GM12872 (cell line): Measurements from ENCODE around the gene CLSTN1.

Experiments
- TF ChIP-seq, protein P1 (sequence below): IDR thresholded peaks from 3 replicates; pipeline ENCODE4 v1.5.1; 2011; ENCODE audit warnings: low read depth, mild to moderate bottlenecking, low read length, moderate library complexity; ENCODE audit not compliant: insufficient read depth

The CLSTN1 gene

DNA sequence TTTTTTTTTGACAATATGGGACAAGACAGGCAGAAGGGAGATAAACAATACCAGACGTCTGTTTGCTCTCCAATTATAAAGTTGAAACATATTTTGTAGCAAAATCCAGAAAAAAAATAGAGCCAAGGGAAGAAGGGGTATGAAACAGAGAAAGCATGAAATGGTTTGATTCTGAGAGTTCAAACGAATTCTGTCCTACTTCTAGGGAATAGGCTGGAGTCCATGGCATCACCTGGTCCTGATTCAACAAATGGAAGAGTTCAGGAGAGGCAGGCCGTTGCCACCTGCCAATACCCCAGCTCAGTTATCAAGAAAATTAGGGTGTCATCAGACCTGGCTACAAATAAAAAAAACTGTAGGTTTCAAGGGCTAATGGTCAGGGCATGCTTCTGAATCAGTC is 71.8 kb downstream of the CLSTN1 start:
- TF ChIP-seq, protein P1, sequence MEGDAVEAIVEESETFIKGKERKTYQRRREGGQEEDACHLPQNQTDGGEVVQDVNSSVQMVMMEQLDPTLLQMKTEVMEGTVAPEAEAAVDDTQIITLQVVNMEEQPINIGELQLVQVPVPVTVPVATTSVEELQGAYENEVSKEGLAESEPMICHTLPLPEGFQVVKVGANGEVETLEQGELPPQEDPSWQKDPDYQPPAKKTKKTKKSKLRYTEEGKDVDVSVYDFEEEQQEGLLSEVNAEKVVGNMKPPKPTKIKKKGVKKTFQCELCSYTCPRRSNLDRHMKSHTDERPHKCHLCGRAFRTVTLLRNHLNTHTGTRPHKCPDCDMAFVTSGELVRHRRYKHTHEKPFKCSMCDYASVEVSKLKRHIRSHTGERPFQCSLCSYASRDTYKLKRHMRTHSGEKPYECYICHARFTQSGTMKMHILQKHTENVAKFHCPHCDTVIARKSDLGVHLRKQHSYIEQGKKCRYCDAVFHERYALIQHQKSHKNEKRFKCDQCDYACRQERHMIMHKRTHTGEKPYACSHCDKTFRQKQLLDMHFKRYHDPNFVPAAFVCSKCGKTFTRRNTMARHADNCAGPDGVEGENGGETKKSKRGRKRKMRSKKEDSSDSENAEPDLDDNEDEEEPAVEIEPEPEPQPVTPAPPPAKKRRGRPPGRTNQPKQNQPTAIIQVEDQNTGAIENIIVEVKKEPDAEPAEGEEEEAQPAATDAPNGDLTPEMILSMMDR, result no peak

GRCh38 chr1:9749361-9749760 is 74.4 kb downstream of the CLSTN1 start:
- TF ChIP-seq, protein P1, result no peak

DNA sequence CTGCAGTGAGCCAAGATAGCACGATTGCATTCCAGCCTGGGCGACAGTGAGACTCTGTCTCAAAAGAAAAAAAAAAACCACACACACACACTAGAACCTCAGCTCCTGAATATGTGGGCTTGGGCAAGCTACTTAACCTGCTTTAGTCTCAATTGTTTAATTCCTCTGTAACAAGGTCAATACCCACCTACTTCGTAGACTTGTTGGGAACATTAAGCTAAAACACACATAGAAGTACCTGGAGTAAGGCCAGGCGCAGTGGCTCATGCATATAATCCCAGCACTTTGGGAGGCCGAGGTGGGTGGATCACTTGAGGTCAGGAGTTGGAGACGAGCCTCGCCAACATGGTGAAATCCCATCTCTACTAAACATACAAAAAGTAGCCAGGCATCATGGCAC is 77.1 kb downstream of the CLSTN1 start:
- TF ChIP-seq, protein P1, result no peak

- TF ChIP-seq, protein P1, result no peak
These were observed 77.6 kb downstream of the CLSTN1 start for GRCh38 chr1:9746211-9746610.

GRCh38 chr1:9744106-9744799 is 79.5 kb downstream of the CLSTN1 start:
- TF ChIP-seq, protein P1, result no peak

GRCh38 chr1:9737671-9738070 is 86.1 kb downstream of the CLSTN1 start:
- TF ChIP-seq, protein P1, result no peak

DNA sequence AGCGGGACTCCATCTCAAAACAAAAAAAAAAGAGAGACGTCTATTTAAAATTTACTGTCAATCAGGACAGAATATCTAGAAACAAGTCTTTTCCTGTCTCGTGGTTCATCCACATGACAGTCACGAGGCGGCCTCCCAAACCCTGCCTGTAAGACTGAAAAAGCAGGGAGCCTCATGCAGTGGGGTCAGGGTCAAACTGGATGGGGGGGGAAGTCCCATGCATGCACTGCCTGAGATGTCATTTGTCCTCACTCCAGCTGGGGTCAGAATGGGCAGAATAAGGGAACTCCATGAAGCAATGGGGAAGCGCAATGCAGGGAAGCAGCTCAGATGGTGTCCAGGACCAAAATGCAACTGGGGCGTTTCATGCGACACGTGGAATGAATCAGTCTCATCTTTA is 86.7 kb downstream of the CLSTN1 start:
- TF ChIP-seq, protein P1, result no peak
